GM03348 (cell line): ENCODE data around the gene TMEM179.
"Not testable (repeated sequence)": the region's sequence is repeated elsewhere in the genome, so short reads cannot be mapped to it uniquely, and the experiment has no call there.

Source experiments
- DNase-seq: peaks from one replicate; pipeline ENCODE4 v3.0.0; 2012; ENCODE audit warnings: low spot score

Gene TMEM179

GRCh38 chr14:104637546-104638003 lies 33.0 kb upstream of the TMEM179 start:
- DNase-seq = no peak

- not testable (repeated sequence) for DNase-seq
These were observed 32.4 kb upstream of the TMEM179 start for GRCh38 chr14:104636846-104637545.

GRCh38 chr14:104636131-104636530 lies 31.6 kb upstream of the TMEM179 start:
- DNase-seq = no peak

GRCh38 chr14:104635717-104636116 lies 31.1 kb upstream of the TMEM179 start:
- DNase-seq = no peak

- no peak for DNase-seq
These were observed 30.5 kb upstream of the TMEM179 start for GRCh38 chr14:104634886-104635570.

- DNase-seq = no peak
These were observed 29.7 kb upstream of the TMEM179 start for GRCh38 chr14:104634138-104634760.

- no peak for DNase-seq
These were observed 28.9 kb upstream of the TMEM179 start for GRCh38 chr14:104633276-104634137.

GRCh38 chr14:104632781-104633180 lies 28.2 kb upstream of the TMEM179 start:
- DNase-seq = no peak

- no peak for DNase-seq
These were observed 20.4 kb upstream of the TMEM179 start for GRCh38 chr14:104624939-104625338.

- DNase-seq = no peak
These were observed 9.7 kb upstream of the TMEM179 start for GRCh38 chr14:104614126-104614812.

- DNase-seq = no peak
These were observed 7.3 kb upstream of the TMEM179 start for GRCh38 chr14:104611881-104612280.

GRCh38 chr14:104610749-104611310 lies 6.3 kb upstream of the TMEM179 start:
- DNase-seq = no peak

GRCh38 chr14:104609666-104610065 lies 5.1 kb upstream of the TMEM179 start:
- no peak for DNase-seq

GRCh38 chr14:104603711-104604401 lies 716 bp downstream of the TMEM179 start:
- no peak for DNase-seq

GRCh38 chr14:104602933-104603325 lies 1.6 kb downstream of the TMEM179 start:
- no peak for DNase-seq

- no peak for DNase-seq
These were observed 2.1 kb downstream of the TMEM179 start for GRCh38 chr14:104602315-104602932.

GRCh38 chr14:104601786-104602185 lies 2.8 kb downstream of the TMEM179 start:
- DNase-seq = no peak

GRCh38 chr14:104600805-104601204 lies 3.8 kb downstream of the TMEM179 start:
- no peak for DNase-seq

GRCh38 chr14:104600141-104600643 lies 4.4 kb downstream of the TMEM179 start:
- no peak for DNase-seq

- no peak for DNase-seq
These were observed 5.1 kb downstream of the TMEM179 start for GRCh38 chr14:104599446-104599845.
